ENCODE results near the gene DPP6. TPM values are rescaled to one million over a fixed set of nuclear protein-coding genes. Genes with fewer than 3 reads are reported as not detected.

Gene DPP6
- total RNA-seq, 1 experiment from 2014 or later: not detected

GRCh38 chr7:154877031-154877430, 824.8 kb downstream of the DPP6 start:
- no TSS peak for BruUV-seq (replicated peaks)
- DNase-seq (ENCODE audit: low read depth, low spot score) (no peak), ATAC-seq (no peak)
- Histone ChIP-seq H3K9me3 (ENCODE audit: control insufficient read depth, insufficient read depth, low read depth, low read length) (no peaks in the 10 kb centered on the region), H3K27me3 (ENCODE audit: control insufficient read depth, insufficient read depth, low read length) (no peaks in the 10 kb centered on the region; the same call in 1 of the 2 replicates), H3K4me1 (ENCODE audit: control insufficient read depth, insufficient read depth, low read length) (no peaks in the 10 kb centered on the region), H3K27ac (ENCODE audit: low read length) (no peak overlapping the region), H3K36me3 (ENCODE audit: control insufficient read depth, insufficient read depth, low read length) (no peaks in the 10 kb centered on the region), H3K4me3 (ENCODE audit: low read depth in 2 of 2, low read length in 2 of 2) (no peak overlapping the region)
- TF ChIP-seq POLR2AphosphoS5 (IDR thresholded peaks at IDR 0.05; ENCODE audit: low read depth, low read length): no peak
- POLR2A ChIA-PET: no interaction called here
- in situ Hi-C loops (cut with HindIII; ENCODE audit: low pct_unique_long_range_greater_than_20kb, low sequenced_read_pairs): no loop called here
- CTCF ChIA-PET: no interaction called here
- intact Hi-C loops (cut with micrococcal nuclease; ENCODE audit: unreplicated experiment): no loop called here

- Histone ChIP-seq H3K36me3 (ENCODE audit: control insufficient read depth, insufficient read depth, low read length) (no peaks in the 10 kb centered on the region), H3K27me3 (ENCODE audit: control insufficient read depth, insufficient read depth, low read length) (no peaks in the 10 kb centered on the region; the same call in 1 of the 2 replicates), H3K9me3 (ENCODE audit: control insufficient read depth, insufficient read depth, low read depth, low read length) (no peaks in the 10 kb centered on the region), H3K4me3 (ENCODE audit: low read depth in 2 of 2, low read length in 2 of 2) (no peak overlapping the region), H3K27ac (ENCODE audit: low read length) (no peak overlapping the region), H3K4me1 (ENCODE audit: control insufficient read depth, insufficient read depth, low read length) (no peaks in the 10 kb centered on the region)
- no peak for DNase-seq (ENCODE audit: low read depth, low spot score)
- in situ Hi-C loops (cut with HindIII; ENCODE audit: low pct_unique_long_range_greater_than_20kb, low sequenced_read_pairs) (no loop called here), intact Hi-C loops (cut with micrococcal nuclease; ENCODE audit: unreplicated experiment) (no loop called here)
- no TSS peak for BruUV-seq (replicated peaks)
- ChIA-PET CTCF (no interaction called here), POLR2A (no interaction called here)
- no peak for ATAC-seq
- TF ChIP-seq CTCF (IDR thresholded peaks at IDR 0.05) (no peak), SIN3A (IDR thresholded peaks at IDR 0.05; ENCODE audit: borderline replicate concordance, insufficient read depth, low read depth, low read length) (no peak), REST (IDR thresholded peaks at IDR 0.05; ENCODE audit: insufficient read depth in 1 of 2, low read depth in 2 of 2, low read length in 1 of 2) (no peak), POLR2AphosphoS5 (IDR thresholded peaks at IDR 0.05; ENCODE audit: low read depth, low read length) (no peak), TCF7L2 (IDR thresholded peaks at IDR 0.05; ENCODE audit: low read depth, low read length) (no peak)
These were observed 827.4 kb downstream of the DPP6 start for GRCh38 chr7:154879629-154880028.

GRCh38 chr7:154880513-154880912, 828.3 kb downstream of the DPP6 start:
- Histone ChIP-seq H3K27me3 (ENCODE audit: control insufficient read depth, insufficient read depth, low read length) (no peaks in the 10 kb centered on the region; the same call in 1 of the 2 replicates), H3K36me3 (ENCODE audit: control insufficient read depth, insufficient read depth, low read length) (no peaks in the 10 kb centered on the region), H3K4me1 (ENCODE audit: control insufficient read depth, insufficient read depth, low read length) (no peaks in the 10 kb centered on the region), H3K27ac (ENCODE audit: low read length) (no peak overlapping the region), H3K4me3 (ENCODE audit: low read depth in 2 of 2, low read length in 2 of 2) (no peak overlapping the region), H3K9me3 (ENCODE audit: control insufficient read depth, insufficient read depth, low read depth, low read length) (no peaks in the 10 kb centered on the region)
- intact Hi-C loops (cut with micrococcal nuclease; ENCODE audit: unreplicated experiment) (no loop called here), in situ Hi-C loops (cut with HindIII; ENCODE audit: low pct_unique_long_range_greater_than_20kb, low sequenced_read_pairs) (no loop called here)
- ATAC-seq: no peak
- DNase-seq (ENCODE audit: low read depth, low spot score): no peak
- CTCF ChIA-PET: no interaction called here
- TF ChIP-seq SIN3A (IDR thresholded peaks at IDR 0.05; ENCODE audit: borderline replicate concordance, insufficient read depth, low read depth, low read length) (no peak), CTCF (IDR thresholded peaks at IDR 0.05) (no peak), TCF7L2 (IDR thresholded peaks at IDR 0.05; ENCODE audit: low read depth, low read length) (no peak)
- POLR2A ChIA-PET: interaction anchor here (0.7 kb wide), 1 partner anchor 12 kb away, joined by 3 read pairs; no protein-coding TSS in a partner anchor
- no TSS peak for BruUV-seq (replicated peaks)

All from Panc1 (cell line).